Measurements from ENCODE around the gene EXD3. TPM values are rescaled to one million over a fixed set of nuclear protein-coding genes. Genes with fewer than 3 reads are reported as not detected.

Gene EXD3
- total and polyA plus RNA-seq, 2 experiments from 2014 or later: 32.3 to 72.1 TPM

GRCh38 chr9:137300567-137301080, 122.3 kb downstream of the EXD3 start:
- peaks cover 14% of the 10 kb centered on the region for H3K4me1 ChIP-seq (ENCODE audit: low read depth)
- H3K27me3 ChIP-seq: peaks cover 40% of the 10 kb centered on the region

GRCh38 chr9:137299938-137300337, 123.0 kb downstream of the EXD3 start:
- Histone ChIP-seq H3K9me3 (ENCODE audit: low read depth) (no peaks in the 10 kb centered on the region), H3K27me3 (peaks cover 46% of the 10 kb centered on the region), H3K36me3 (no peaks in the 10 kb centered on the region), H3K27ac (no peak overlapping the region), H3K4me3 (peak overlapping the region; percentile 60), H3K4me1 (ENCODE audit: low read depth) (peaks cover 14% of the 10 kb centered on the region)
- TF ChIP-seq, protein P1, sequence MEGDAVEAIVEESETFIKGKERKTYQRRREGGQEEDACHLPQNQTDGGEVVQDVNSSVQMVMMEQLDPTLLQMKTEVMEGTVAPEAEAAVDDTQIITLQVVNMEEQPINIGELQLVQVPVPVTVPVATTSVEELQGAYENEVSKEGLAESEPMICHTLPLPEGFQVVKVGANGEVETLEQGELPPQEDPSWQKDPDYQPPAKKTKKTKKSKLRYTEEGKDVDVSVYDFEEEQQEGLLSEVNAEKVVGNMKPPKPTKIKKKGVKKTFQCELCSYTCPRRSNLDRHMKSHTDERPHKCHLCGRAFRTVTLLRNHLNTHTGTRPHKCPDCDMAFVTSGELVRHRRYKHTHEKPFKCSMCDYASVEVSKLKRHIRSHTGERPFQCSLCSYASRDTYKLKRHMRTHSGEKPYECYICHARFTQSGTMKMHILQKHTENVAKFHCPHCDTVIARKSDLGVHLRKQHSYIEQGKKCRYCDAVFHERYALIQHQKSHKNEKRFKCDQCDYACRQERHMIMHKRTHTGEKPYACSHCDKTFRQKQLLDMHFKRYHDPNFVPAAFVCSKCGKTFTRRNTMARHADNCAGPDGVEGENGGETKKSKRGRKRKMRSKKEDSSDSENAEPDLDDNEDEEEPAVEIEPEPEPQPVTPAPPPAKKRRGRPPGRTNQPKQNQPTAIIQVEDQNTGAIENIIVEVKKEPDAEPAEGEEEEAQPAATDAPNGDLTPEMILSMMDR (IDR thresholded peaks at IDR 0.05; ENCODE audit: low read depth, low read length): no peak
- peak in 1 of 2 donors; percentile 53 for DNase-seq (ENCODE audit: low read depth in 1 of 2, low spot score in 1 of 2)

More at GRCh38 chr9:137300567-137301080, 122.3 kb downstream of the EXD3 start:
- DNase-seq (ENCODE audit: low read depth in 1 of 2, low spot score in 1 of 2): peak in 1 of 2 donors; percentile 39
- Histone ChIP-seq H3K36me3 (no peaks in the 10 kb centered on the region), H3K4me3 (peak overlapping the region; percentile 60), H3K9me3 (ENCODE audit: low read depth) (no peaks in the 10 kb centered on the region), H3K27ac (peak overlapping the region; percentile 47)
- TF ChIP-seq, protein P1 (IDR thresholded peaks at IDR 0.05; ENCODE audit: low read depth, low read length): no peak

DNA sequence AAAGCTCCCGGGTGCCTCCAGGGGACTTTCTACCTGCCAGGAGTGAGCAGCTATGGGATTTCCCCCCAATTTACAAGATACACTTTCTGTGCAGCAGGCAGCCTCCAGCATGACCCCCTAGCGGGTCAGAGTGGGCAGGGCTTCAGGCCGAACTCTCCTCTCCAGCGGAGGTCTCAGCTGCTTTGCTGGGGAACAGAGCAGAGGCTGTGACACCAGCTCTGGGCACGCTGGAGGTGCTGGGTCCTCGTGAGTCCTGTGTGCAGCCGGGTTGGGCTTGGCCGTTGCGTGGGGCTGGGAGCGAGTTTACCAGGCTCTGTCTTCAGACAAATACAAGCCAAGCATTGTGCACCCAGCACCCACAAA, 123.8 kb downstream of the EXD3 start:
- H3K4me3 ChIP-seq: no peak overlapping the region
- H3K9me3 ChIP-seq (ENCODE audit: low read depth): no peaks in the 10 kb centered on the region
- no peaks in the 10 kb centered on the region for H3K36me3 ChIP-seq
- TF ChIP-seq, protein P1 (IDR thresholded peaks at IDR 0.05; ENCODE audit: low read depth, low read length): no peak
- H3K4me1 ChIP-seq (ENCODE audit: low read depth): peaks cover 14% of the 10 kb centered on the region
- DNase-seq (ENCODE audit: low read depth in 1 of 2, low spot score in 1 of 2): peak in 1 of 2 donors; percentile 48
- H3K27ac ChIP-seq: no peak overlapping the region
- H3K27me3 ChIP-seq: peaks cover 52% of the 10 kb centered on the region

DNA sequence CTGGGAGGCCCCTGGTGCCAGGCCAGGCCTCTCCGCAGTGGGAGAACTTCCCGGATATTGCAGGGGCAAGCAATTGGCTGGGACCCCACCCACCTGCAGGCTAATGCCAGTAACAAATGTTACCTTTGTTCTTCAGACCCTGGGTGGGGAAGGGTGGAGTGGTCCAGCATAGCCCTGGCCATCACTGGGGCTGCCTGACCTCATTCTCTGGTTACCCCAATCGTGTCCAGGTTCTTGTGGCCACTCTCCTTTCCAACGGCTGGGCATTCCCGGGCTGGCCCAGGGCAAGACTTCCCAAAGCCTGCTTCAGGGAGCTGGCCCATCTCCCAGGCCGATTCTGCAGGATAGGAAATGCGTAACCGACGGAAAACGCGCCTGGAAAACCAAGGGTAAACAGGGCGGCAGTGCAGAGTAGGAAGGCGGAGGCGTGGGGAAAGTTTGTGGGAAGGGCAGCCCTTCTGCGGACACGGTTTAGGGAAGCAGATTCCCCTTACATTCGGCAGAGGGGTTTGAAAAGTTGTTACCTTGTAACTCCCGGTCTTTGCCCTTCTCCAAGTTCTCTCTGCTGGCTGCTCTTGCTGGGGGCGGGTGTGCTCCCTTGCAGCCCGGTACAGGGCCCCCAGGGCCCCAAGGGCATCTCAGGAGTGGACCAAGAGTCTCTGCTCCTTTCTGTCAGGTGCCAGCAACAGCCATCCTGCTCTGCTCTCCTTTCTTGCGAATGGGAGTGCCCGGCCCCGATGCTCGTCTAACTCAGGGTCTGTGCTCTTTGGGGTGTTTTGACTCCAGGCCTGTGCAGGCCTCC, 124.4 kb downstream of the EXD3 start:
- TF ChIP-seq, protein P1 (IDR thresholded peaks at IDR 0.05; ENCODE audit: low read depth, low read length): no peak
- Histone ChIP-seq H3K36me3 (no peaks in the 10 kb centered on the region), H3K27me3 (peaks cover 52% of the 10 kb centered on the region), H3K4me1 (ENCODE audit: low read depth) (peaks cover 14% of the 10 kb centered on the region), H3K27ac (no peak overlapping the region), H3K9me3 (ENCODE audit: low read depth) (no peaks in the 10 kb centered on the region), H3K4me3 (no peak overlapping the region)
- DNase-seq (ENCODE audit: low read depth in 1 of 2, low spot score in 1 of 2): peak in 1 of 2 donors; percentile 61

DNA sequence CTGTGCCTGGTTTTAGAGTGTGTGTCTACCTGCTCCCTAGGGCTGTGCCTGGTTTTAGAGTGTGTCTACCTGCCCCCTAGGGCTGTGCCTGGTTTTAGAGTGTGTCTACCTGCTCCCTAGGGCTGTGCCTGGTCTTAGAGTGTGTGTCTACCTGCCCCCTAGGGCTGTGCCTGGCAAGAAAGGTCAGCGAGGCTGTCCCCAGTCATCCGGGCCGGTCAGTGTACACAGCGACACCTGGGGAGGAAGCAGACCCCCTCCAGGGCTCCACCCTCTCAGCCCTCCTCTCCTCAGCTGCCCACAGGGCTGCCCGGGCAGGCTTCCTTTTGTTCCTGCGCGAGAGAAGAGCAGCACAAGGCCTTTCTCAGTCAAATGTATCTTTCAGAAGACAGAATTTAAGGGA, 125.0 kb downstream of the EXD3 start:
- Histone ChIP-seq H3K36me3 (no peaks in the 10 kb centered on the region), H3K27me3 (peaks cover 48% of the 10 kb centered on the region), H3K9me3 (ENCODE audit: low read depth) (no peaks in the 10 kb centered on the region), H3K4me1 (ENCODE audit: low read depth) (peaks cover 14% of the 10 kb centered on the region), H3K4me3 (no peak overlapping the region), H3K27ac (no peak overlapping the region)
- TF ChIP-seq, protein P1 (IDR thresholded peaks at IDR 0.05; ENCODE audit: low read depth, low read length): no peak
- DNase-seq (ENCODE audit: low read depth in 1 of 2, low spot score in 1 of 2): no peak

Measured in cardiac muscle cell (in vitro differentiated cells and primary cell).